GM12873 (cell line): Measurements from ENCODE around the gene RPS13.
A peak's percentile ranks its signal among the peaks of the same experiment; 100 is the strongest.

Experiments used
- TF ChIP-seq, protein P1 (sequence below): IDR thresholded peaks from 2 replicates; pipeline ENCODE4 v1.5.1; 2012; ENCODE audit warnings: low read depth, mild to moderate bottlenecking, moderate library complexity, low read length, control low read depth; ENCODE audit not compliant: insufficient read depth; ENCODE audit errors: missing control alignments

The RPS13 gene

DNA sequence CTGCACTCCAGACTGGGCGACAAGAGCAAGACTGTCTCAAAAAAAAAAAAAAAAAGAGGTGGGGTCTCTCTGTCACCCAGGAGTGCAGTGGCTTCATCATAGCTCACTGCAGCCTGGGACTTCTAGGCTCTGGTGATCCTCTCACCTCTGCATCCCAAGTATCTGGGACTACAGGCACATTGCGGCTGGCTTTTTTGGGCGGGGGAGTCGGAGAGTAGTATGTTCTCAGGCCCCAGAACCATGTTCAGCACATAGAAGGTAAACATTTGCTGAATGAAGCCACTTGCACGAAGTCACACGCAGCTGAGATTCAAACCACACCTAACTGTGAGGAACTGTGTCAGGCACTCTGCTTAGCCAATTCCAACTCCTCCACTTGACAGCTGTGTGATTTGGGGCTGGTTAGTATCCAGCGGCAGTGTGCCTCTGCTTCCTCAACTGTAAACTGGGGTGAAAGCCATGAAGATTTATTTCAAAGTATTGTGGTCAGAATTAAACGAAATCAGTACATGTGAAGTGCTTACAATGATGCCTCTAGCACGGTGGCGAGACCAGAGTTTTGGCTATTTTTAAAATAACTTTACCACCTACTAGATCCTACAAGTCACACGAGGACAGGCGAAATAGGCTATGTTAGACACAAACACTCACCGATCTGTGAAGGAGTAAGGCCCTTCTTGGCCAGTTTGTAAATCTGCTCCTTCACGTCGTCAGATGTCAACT, 789 bp downstream of the RPS13 start:
- TF ChIP-seq, protein P1, sequence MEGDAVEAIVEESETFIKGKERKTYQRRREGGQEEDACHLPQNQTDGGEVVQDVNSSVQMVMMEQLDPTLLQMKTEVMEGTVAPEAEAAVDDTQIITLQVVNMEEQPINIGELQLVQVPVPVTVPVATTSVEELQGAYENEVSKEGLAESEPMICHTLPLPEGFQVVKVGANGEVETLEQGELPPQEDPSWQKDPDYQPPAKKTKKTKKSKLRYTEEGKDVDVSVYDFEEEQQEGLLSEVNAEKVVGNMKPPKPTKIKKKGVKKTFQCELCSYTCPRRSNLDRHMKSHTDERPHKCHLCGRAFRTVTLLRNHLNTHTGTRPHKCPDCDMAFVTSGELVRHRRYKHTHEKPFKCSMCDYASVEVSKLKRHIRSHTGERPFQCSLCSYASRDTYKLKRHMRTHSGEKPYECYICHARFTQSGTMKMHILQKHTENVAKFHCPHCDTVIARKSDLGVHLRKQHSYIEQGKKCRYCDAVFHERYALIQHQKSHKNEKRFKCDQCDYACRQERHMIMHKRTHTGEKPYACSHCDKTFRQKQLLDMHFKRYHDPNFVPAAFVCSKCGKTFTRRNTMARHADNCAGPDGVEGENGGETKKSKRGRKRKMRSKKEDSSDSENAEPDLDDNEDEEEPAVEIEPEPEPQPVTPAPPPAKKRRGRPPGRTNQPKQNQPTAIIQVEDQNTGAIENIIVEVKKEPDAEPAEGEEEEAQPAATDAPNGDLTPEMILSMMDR = no peak

DNA sequence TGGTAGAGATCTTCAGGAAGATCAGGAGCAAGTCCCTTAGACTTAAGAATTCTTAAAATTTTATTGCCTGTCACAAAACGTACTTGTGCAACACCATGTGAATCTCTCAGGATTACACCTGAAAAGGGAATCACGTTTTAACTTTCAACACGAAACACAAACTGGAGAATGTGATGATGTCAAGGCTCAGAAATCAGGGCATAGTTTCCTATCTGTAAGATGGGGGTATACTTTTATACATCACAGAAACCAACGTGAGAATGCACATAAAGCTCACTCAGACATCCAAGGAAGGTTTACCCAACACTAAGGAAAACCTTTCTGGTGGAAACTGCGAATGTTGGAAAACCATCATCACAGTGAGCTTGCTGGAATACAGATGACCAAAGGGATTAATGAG, 2.0 kb downstream of the RPS13 start:
- TF ChIP-seq, protein P1 = no peak

DNA sequence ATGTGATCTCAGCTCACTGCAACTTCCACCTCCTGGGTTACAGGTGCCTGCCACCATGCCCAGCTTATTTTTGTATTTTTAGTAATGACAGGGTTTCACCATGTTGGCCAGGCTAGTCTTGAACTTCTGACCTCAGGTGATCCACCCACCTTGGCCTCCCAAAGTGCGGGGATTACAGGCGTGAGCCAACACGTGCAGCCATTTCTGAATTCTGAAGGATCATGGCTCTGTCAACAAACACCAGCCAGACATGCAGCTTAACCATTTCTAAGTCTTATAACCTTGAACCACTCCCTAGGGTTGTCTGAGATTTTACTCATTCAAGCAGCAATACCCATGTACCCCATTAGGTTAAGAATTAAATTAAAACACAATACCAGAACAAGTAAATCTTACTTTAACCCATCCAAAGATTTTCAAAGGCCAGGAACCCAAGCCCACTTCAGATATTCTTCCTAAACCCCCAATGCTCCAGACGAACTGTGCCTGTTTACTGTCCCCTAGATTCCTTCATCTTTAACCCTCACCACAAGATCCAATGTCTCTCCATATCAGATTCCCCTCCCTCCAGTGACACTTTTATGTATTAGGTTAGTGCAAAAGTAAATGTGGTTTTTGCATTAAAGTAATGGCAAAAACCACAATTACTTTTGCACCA, 4.0 kb downstream of the RPS13 start:
- TF ChIP-seq, protein P1 = no peak

DNA sequence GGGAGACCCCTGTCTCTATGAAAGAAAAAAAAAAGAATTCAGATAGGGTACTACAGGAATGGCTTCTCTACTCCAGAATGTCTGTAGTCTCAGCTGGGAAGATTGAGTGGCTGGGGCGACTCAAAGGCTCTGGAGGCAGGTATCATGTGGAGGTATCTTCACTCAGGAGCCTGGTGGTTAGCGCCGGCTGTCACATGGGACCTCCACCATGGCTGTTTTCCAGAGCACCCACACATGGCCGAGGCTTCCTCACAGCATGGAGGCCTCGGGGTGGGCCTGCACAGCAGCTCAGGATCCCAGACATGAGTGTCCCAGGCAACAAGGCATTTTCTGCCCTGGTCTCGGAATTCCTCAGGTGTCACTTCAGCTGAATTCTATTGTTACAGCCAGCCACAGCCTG, 10.1 kb downstream of the RPS13 start:
- TF ChIP-seq, protein P1 = no peak

DNA sequence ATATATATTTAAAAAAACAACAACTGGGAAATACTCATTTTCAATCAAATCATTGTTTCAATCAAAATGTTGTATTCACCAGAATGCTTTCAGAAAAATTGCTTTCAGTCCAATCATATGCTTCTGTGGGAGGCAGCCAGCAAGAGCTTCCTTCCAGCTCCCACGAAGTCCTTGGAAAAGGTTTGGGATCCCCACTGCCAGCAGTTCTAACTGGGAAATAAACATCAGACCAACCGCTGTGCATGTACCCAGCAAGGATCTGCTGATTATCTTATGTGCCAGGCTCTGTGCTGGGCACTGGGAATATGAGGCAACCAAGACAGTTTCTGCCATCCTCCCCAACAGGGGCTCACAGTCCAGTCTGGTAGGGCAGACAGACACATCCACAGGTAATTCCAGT, 10.8 kb downstream of the RPS13 start:
- TF ChIP-seq, protein P1 = no peak

DNA sequence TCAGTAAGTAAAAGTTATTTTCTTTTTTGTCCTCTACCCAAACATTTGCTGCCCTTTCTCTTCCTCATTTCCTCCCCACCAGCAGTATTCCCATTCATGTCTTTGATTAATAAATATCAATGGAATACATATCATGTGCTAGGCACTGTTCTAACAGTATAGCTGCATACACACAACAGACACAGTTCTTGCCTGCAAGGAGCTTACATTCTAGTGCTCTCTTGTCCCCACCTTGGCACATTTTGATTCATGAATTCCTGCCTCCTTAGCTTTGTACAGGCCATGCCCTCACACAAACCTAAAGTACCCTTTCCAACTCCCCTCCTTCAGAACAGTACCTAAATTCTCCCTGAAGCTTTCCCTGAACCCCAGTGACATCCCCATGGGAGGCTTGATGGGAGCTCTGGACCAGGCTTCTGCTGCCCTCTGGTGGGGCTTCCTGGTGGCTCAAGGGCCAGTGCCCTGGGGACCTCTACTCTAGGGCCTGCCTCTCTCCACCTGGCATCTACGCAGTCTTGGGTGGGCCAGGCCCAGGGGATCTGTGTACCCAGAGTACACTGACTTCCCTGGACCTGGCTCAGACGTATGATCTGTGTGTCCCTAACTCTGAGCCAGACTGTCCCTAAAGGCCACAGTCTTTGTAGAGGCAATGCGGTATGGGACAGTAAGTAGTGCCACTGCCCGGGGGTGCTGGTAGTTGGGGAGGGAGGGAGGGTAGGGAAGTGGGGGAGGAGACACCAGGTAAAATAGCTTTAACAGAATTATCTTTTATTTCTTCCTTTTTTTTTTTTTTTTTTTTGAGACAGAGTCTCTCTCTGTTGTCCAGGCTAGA, 14.1 kb downstream of the RPS13 start:
- TF ChIP-seq, protein P1 = peak; percentile 90

DNA sequence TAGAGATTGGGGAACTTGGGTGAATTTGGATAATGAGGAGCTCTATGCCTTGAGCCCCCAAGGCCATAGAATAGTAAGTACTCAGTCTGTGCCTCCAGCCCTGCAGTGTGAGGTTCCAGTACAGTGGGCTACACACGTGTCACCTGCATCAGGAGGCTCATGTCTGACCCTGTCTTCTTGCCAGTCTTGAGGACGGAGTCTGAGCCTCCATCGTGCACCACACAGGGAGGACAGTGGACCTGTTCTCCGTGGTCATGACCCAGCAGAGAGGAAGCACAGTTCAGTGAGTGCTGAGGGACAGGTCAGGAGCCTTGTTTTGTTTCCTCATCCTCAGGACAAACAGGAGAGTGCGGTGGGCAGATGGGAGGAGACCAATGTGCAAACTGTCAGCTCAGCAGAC, 30.8 kb downstream of the RPS13 start:
- TF ChIP-seq, protein P1 = no peak
